Effector CD8-positive, alpha-beta T cell (primary cell): ENCODE results near the gene TNFRSF8.

Source experiments
- DNase-seq: peaks from one replicate; lab custom pipeline; 2025; lab: John Stamatoyannopoulos, UW

TNFRSF8 gene

GRCh38 chr1:12060500-12060899 is 2.6 kb upstream of the TNFRSF8 start:
- no peak for DNase-seq

GRCh38 chr1:12064073-12064969 is 1.2 kb downstream of the TNFRSF8 start:
- no peak for DNase-seq

GRCh38 chr1:12065872-12066271 is 2.8 kb downstream of the TNFRSF8 start:
- no peak for DNase-seq

- DNase-seq = no peak
These were observed 5.1 kb downstream of the TNFRSF8 start for GRCh38 chr1:12067900-12068821.

- DNase-seq = no peak
These were observed 6.6 kb downstream of the TNFRSF8 start for GRCh38 chr1:12069623-12070244.

GRCh38 chr1:12071892-12072291 is 8.8 kb downstream of the TNFRSF8 start:
- DNase-seq = no peak

GRCh38 chr1:12072741-12073140 is 9.6 kb downstream of the TNFRSF8 start:
- DNase-seq = no peak

GRCh38 chr1:12073796-12074195 is 10.7 kb downstream of the TNFRSF8 start:
- no peak for DNase-seq

GRCh38 chr1:12075195-12076114 is 12.4 kb downstream of the TNFRSF8 start:
- DNase-seq = no peak

- DNase-seq = no peak
These were observed 13.4 kb downstream of the TNFRSF8 start for GRCh38 chr1:12076425-12077005.

- DNase-seq = no peak
These were observed 15.5 kb downstream of the TNFRSF8 start for GRCh38 chr1:12078575-12078937.

- no peak for DNase-seq
These were observed 16.1 kb downstream of the TNFRSF8 start for GRCh38 chr1:12078938-12079861.

- DNase-seq = no peak
These were observed 17.1 kb downstream of the TNFRSF8 start for GRCh38 chr1:12080156-12080555.

- DNase-seq = no peak
These were observed 17.9 kb downstream of the TNFRSF8 start for GRCh38 chr1:12080773-12081556.

GRCh38 chr1:12081648-12082396 is 18.7 kb downstream of the TNFRSF8 start:
- no peak for DNase-seq

GRCh38 chr1:12082988-12083387 is 19.9 kb downstream of the TNFRSF8 start:
- DNase-seq = no peak

GRCh38 chr1:12083766-12084165 is 20.7 kb downstream of the TNFRSF8 start:
- no peak for DNase-seq

- DNase-seq = no peak
These were observed 22.6 kb downstream of the TNFRSF8 start for GRCh38 chr1:12085643-12086260.
